Activated T-cell treated with anti-CD3 and anti-CD28 coated beads, Interleukin-2, amount 50 U/mL, for 4 hours (primary cell): ENCODE data around the gene PAH. TPM values are rescaled to one million over a fixed set of nuclear protein-coding genes. Genes with fewer than 3 reads are reported as not detected.

Source experiments
- ATAC-seq, 2 donors: fragments of 200-7000 bp; cut with Tn5 transposase; one replicate each; pipeline ENCODE4 v1.10.0; 2021
- DNase-seq: peaks from one replicate; pipeline ENCODE4 v3.0.0-alpha.2; 2020
- H3K27me3 Mint-ChIP-seq: one replicate; pipeline ENCODE4 v1.8.0; 2021; ENCODE audit warnings: low read depth, mixed read lengths
- H3K36me3 Mint-ChIP-seq: one replicate; pipeline ENCODE4 v1.8.0; 2022; ENCODE audit warnings: mixed read lengths; ENCODE audit not compliant: insufficient read depth
- H3K4me1 Mint-ChIP-seq: one replicate; pipeline ENCODE4 v1.8.0; 2021; ENCODE audit warnings: low read depth, mixed read lengths
- H3K4me3 Mint-ChIP-seq: one replicate; pipeline ENCODE4 v1.8.0; 2021; ENCODE audit warnings: mild to moderate bottlenecking, moderate library complexity, mixed read lengths
- H3K9me3 Mint-ChIP-seq: one replicate; pipeline ENCODE4 v1.8.0; 2021; ENCODE audit warnings: mixed read lengths
- total RNA-seq, 3 donors: library from RNA; stranded (reverse); gene quantifications; one replicate each; pipeline ENCODE4 v1.2.1, GENCODE V29; 2021

PAH gene
- under 1 TPM; 0.32 to 0.71 (median 0.46) TPM for total RNA-seq

GRCh38 chr12:102917026-102917787 lies at the start of gene PAH:
Gene PAH, minus strand, starts transcription at chr12:102917244. Its CDS starts 114 bp downstream, at chr12:102917130.
- peak within 1 kb of the TSS; percentile 49 for H3K4me3 Mint-ChIP-seq
- peaks cover 4% of the 10 kb centered on the region for H3K4me1 Mint-ChIP-seq
- DNase-seq (no peak), ATAC-seq (peak; percentile 48 to 63)
- H3K9me3 Mint-ChIP-seq = no peaks in the 10 kb centered on the region
- peaks cover 10% of the 10 kb centered on the region for H3K27me3 Mint-ChIP-seq
- H3K36me3 Mint-ChIP-seq = no peaks in the 10 kb centered on the region

GRCh38 chr12:102966200-102966863 lies 49.3 kb upstream of the PAH start:
- H3K36me3 Mint-ChIP-seq = no peaks in the 10 kb centered on the region
- no peak for ATAC-seq
- no peak overlapping the region for H3K4me3 Mint-ChIP-seq
- no peak for DNase-seq
- peaks cover 71% of the 10 kb centered on the region for H3K27me3 Mint-ChIP-seq
- peaks cover 9% of the 10 kb centered on the region for H3K9me3 Mint-ChIP-seq
- H3K4me1 Mint-ChIP-seq = peaks cover 13% of the 10 kb centered on the region

- Mint-ChIP-seq H3K27me3 (peaks cover 74% of the 10 kb centered on the region), H3K9me3 (peaks cover 9% of the 10 kb centered on the region), H3K4me1 (peaks cover 13% of the 10 kb centered on the region), H3K36me3 (no peaks in the 10 kb centered on the region), H3K4me3 (no peak overlapping the region)
- DNase-seq = no peak
- ATAC-seq = no peak
These were observed 48.5 kb upstream of the PAH start for GRCh38 chr12:102965281-102966155.

DNA sequence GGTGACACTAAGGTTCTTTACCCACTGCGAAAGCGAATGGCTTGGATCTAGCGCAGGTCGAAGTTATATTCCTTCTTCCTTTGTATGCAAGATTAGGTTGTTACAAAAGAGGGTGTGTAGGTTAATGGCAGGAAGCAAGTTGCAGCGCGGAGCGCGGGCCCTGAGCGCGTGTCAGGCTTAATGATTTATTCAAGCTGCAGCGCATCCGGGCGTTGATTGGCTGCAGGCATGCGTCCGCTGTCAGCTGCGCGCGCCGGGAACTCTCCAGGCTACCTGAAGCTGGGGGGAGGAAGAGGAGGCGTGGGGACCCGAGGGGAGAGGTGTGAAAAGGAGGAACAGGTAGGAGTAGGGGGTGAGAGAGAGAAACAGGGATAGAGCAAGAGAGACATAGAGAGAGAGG lies 47.8 kb upstream of the PAH start:
- DNase-seq = no peak
- Mint-ChIP-seq H3K4me1 (peaks cover 13% of the 10 kb centered on the region), H3K27me3 (peaks cover 75% of the 10 kb centered on the region), H3K4me3 (peak overlapping the region; percentile 27), H3K9me3 (peaks cover 9% of the 10 kb centered on the region), H3K36me3 (no peaks in the 10 kb centered on the region)
- ATAC-seq = no peak

DNA sequence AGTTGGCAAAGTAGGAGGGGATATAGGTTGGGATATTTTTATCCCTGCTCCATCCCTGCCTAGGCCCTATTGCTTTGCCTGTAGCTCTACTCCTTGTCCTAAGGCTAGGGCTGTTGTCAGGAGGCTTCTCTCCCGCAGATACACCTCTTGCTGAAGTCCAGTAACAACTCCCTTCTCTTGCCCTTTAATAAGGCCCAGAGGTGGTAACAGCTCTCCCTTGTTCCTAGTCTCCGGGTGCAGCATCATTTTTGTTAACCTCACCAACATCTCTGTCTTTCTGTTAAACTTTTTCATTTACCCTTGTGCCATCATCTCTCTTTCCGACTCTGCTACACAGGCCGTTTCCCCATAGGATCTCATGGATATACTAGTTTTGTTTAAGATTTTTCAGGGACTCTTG lies 46.8 kb upstream of the PAH start:
- DNase-seq (no peak), ATAC-seq (no peak)
- Mint-ChIP-seq H3K36me3 (no peaks in the 10 kb centered on the region), H3K27me3 (peaks cover 82% of the 10 kb centered on the region), H3K9me3 (peaks cover 9% of the 10 kb centered on the region), H3K4me3 (no peak overlapping the region), H3K4me1 (peaks cover 14% of the 10 kb centered on the region)

- DNase-seq (no peak), ATAC-seq (no peak)
- Mint-ChIP-seq H3K36me3 (no peaks in the 10 kb centered on the region), H3K27me3 (peaks cover 83% of the 10 kb centered on the region), H3K9me3 (peaks cover 9% of the 10 kb centered on the region), H3K4me1 (peaks cover 15% of the 10 kb centered on the region), H3K4me3 (no peak overlapping the region)
These were observed 45.9 kb upstream of the PAH start for GRCh38 chr12:102962986-102963385.

DNA sequence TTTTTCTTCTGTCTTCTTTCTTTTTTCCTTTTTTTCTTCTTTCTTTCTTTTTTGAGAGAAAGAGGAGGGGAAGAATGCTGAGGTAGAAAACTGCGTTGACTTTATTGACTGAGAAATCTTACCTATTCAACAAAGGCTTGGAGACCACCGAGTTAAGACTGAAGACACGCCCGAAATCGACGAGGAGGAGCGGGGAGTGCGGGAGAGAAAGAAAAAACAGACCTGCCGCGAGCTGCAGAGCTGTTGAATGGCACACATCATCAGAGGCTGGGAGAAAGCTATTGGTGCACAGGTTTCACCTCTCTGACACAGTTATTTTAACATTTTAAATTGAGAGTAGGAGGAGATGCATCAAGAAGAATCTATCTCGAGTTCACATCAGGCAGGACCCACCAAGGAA lies 45.5 kb upstream of the PAH start:
- H3K4me3 Mint-ChIP-seq = no peak overlapping the region
- peaks cover 16% of the 10 kb centered on the region for H3K4me1 Mint-ChIP-seq
- peaks cover 84% of the 10 kb centered on the region for H3K27me3 Mint-ChIP-seq
- H3K36me3 Mint-ChIP-seq = no peaks in the 10 kb centered on the region
- ATAC-seq (no peak), DNase-seq (no peak)
- peaks cover 9% of the 10 kb centered on the region for H3K9me3 Mint-ChIP-seq

DNA sequence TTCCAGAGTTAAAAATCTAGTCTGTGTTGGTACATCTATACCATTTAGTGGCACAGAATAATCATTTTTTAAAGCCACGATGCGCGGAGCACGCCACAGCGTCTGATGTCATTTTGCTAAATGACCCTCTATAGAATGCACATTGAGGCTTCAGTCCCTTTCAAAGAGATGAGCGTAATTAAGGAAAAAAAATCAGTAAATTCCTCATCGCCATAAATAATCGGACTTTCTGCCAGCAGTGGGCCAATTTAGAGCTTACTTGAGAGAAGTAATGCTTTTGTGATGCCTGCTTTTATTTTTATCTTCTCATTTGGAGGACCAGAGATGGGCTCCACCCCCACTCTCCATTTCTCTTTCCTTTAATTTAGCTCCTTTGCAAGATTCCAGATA lies 44.4 kb upstream of the PAH start:
- peaks cover 85% of the 10 kb centered on the region for H3K27me3 Mint-ChIP-seq
- H3K9me3 Mint-ChIP-seq = peaks cover 9% of the 10 kb centered on the region
- peaks cover 20% of the 10 kb centered on the region for H3K4me1 Mint-ChIP-seq
- ATAC-seq (no peak), DNase-seq (no peak)
- H3K36me3 Mint-ChIP-seq = no peaks in the 10 kb centered on the region
- H3K4me3 Mint-ChIP-seq = no peak overlapping the region

- Mint-ChIP-seq H3K9me3 (peaks cover 9% of the 10 kb centered on the region), H3K4me3 (no peak overlapping the region), H3K36me3 (no peaks in the 10 kb centered on the region), H3K27me3 (peaks cover 86% of the 10 kb centered on the region), H3K4me1 (peaks cover 21% of the 10 kb centered on the region)
- ATAC-seq (no peak), DNase-seq (no peak)
These were observed 43.9 kb upstream of the PAH start for GRCh38 chr12:102960766-102961465.

GRCh38 chr12:102959391-102959790 lies 42.3 kb upstream of the PAH start:
- H3K27me3 Mint-ChIP-seq = peaks cover 88% of the 10 kb centered on the region
- peaks cover 15% of the 10 kb centered on the region for H3K4me1 Mint-ChIP-seq
- ATAC-seq (no peak), DNase-seq (no peak)
- peaks cover 9% of the 10 kb centered on the region for H3K9me3 Mint-ChIP-seq
- H3K36me3 Mint-ChIP-seq = no peaks in the 10 kb centered on the region
- H3K4me3 Mint-ChIP-seq = no peak overlapping the region

DNA sequence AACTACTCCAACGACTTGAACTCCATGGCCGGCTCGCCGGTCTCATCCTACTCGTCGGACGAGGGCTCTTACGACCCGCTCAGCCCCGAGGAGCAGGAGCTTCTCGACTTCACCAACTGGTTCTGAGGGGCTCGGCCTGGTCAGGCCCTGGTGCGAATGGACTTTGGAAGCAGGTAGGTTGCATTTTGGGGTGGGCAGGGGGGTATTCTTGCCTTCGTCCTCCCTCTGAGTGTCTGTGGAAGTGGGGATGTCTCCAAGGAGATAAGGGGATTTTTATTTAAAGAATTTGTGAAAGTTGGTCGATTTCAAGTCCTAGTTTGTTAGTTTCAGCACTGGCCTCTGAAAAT lies 41.8 kb upstream of the PAH start:
- peaks cover 6% of the 10 kb centered on the region for H3K9me3 Mint-ChIP-seq
- DNase-seq (no peak), ATAC-seq (no peak)
- H3K4me1 Mint-ChIP-seq = peaks cover 15% of the 10 kb centered on the region
- no peak overlapping the region for H3K4me3 Mint-ChIP-seq
- no peaks in the 10 kb centered on the region for H3K36me3 Mint-ChIP-seq
- H3K27me3 Mint-ChIP-seq = peaks cover 87% of the 10 kb centered on the region

GRCh38 chr12:102958073-102958829 lies 41.2 kb upstream of the PAH start:
- peak; percentile 22 to 38 for ATAC-seq
- Mint-ChIP-seq H3K4me1 (peaks cover 15% of the 10 kb centered on the region), H3K9me3 (peaks cover under 1% of the 10 kb centered on the region), H3K36me3 (no peaks in the 10 kb centered on the region), H3K27me3 (peaks cover 86% of the 10 kb centered on the region), H3K4me3 (peak overlapping the region; percentile 71)
- DNase-seq = no peak

DNA sequence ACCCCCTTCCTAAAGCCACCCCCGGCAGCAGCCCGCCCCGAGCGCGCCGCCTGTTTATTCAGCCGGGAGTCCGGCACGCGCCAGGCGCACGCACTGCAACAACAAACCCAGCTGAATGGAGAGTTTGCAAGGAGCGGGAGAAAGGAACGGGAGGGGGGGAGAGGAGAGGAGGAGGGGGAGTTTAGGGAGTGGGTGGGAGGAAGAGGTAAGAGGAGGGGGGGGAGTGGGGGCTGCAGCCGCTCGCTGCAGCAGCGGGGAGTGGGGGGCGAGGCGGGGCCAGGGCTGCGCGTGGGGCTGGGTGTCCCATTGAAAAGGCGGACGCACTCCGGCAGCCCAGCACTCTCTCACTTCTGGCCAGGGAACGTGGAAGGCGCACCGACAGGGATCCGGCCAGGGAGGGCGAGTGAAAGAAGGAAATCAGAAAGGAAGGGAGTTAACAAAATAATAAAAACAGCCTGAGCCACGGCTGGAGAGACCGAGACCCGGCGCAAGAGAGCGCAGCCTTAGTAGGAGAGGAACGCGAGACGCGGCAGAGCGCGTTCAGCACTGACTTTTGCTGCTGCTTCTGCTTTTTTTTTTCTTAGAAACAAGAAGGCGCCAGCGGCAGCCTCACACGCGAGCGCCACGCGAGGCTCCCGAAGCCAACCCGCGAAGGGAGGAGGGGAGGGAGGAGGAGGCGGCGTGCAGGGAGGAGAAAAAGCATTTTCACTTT lies 40.5 kb upstream of the PAH start, which contains the start of gene ASCL1:
Gene ASCL1, plus strand, starts transcription at position 336 of the 712 bp plus-strand sequence. CDS start 571 bp downstream, outside the sequence.
- Mint-ChIP-seq H3K36me3 (no peaks in the 10 kb centered on the region), H3K4me3 (peak within 1 kb of the TSS; percentile 71), H3K27me3 (peaks cover 82% of the 10 kb centered on the region), H3K9me3 (no peaks in the 10 kb centered on the region), H3K4me1 (peaks cover 12% of the 10 kb centered on the region)
- DNase-seq = no peak
- no peak for ATAC-seq
